ENCODE measurements around the gene HSD17B1.
"Not testable (repeated sequence)": the region's sequence is repeated elsewhere in the genome, so short reads cannot be mapped to it uniquely, and the experiment has no call there.

Gene HSD17B1

DNA sequence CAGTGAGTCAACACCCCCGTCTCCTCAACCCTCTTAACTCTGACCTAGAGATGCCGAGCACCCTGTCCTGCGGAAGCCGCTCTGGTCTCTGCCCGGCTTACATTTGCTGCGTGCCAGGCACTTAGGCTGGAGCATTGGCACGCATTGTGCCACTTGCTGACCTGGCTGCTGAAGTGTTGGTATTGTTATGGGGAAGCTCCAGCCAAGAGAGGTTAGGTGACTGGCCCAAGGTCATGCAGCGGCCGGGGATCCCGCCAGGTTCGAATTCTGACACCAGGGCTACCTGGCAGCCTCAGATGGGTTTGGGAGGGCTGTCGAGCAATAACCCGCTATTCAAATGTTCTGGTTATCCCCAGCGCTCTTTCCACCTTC lies 5.0 kb upstream of the HSD17B1 start:
- no peak for DNase-seq

GRCh38 chr17:42548070-42548837 lies 4.5 kb upstream of the HSD17B1 start:
- peak; percentile 81 for DNase-seq

DNA sequence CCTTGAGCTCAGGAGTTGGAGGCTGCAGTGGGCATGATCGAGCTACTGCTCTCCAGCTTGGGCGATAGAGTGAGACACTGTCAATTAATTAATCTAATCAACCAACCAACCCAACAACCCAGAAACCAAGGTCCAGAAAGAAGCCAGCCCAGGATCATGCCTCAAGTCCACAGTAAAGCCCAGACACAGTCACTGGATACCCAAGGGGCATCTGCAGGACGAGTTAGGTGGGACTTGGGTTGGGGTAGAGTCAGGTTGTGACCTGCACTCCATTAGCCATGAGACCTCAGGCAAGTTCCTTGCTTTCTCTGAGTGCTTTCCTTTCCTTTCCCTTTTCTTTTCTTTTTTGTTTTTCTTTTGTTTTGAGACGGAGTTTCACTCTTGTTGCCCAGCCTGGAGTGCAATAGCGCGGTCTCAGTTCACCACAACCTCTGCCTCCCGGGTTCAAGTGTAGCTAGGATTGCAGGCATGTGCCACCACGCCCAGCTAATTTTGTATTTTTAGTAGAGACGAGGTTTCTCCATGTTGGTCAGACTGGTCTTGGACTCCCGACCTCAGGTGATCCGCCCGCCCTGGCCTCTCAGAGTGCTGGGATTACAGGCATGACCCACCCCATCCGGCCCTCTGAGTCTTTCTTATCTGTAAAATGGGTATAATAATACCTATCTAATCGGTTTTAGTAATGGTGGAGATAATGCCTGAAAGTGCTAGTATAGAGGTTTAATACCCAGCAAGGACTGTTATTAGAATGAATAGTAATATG lies 3.5 kb upstream of the HSD17B1 start:
- DNase-seq, result no peak

DNA sequence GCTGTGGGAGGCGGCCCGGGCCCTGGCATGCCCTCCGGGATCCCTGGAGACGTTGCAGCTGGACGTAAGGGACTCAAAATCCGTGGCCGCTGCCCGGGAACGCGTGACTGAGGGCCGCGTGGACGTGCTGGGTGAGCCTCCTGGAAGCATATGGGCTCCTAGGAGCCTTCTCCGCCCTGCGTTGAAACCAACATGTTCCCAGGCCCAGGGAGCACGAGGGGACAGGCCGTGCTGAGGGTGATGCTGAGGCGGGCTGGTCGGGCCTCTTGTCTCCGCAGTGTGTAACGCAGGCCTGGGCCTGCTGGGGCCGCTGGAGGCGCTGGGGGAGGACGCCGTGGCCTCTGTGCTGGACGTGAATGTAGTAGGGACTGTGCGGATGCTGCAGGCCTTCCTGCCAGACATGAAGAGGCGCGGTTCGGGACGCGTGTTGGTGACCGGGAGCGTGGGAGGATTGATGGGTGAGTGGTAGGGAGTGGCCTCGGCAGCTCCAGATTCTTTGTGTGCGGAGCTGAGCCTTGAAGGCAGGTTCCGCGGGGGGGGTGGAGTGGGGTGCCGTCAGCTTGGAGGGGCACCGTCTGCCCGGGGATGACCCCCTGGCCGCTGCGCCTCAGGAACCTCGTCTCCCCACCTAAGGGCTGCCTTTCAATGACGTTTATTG lies 567 bp downstream of the HSD17B1 start:
- peak; percentile 46 for DNase-seq

- peak; percentile 18 for DNase-seq
These were observed 1.1 kb downstream of the HSD17B1 start for GRCh38 chr17:42553866-42554249.

- peak; percentile 88 for DNase-seq
These were observed 1.8 kb downstream of the HSD17B1 start for GRCh38 chr17:42554250-42555121.

GRCh38 chr17:42555122-42555622 lies 2.4 kb downstream of the HSD17B1 start:
- DNase-seq, result peak; percentile 20

- DNase-seq, result not testable (repeated sequence)
These were observed 3.4 kb downstream of the HSD17B1 start for GRCh38 chr17:42555961-42556617.

GRCh38 chr17:42559075-42559474 lies 6.4 kb downstream of the HSD17B1 start:
- DNase-seq, result no peak

- no peak for DNase-seq
These were observed 7.5 kb downstream of the HSD17B1 start for GRCh38 chr17:42560246-42560645.

DNA sequence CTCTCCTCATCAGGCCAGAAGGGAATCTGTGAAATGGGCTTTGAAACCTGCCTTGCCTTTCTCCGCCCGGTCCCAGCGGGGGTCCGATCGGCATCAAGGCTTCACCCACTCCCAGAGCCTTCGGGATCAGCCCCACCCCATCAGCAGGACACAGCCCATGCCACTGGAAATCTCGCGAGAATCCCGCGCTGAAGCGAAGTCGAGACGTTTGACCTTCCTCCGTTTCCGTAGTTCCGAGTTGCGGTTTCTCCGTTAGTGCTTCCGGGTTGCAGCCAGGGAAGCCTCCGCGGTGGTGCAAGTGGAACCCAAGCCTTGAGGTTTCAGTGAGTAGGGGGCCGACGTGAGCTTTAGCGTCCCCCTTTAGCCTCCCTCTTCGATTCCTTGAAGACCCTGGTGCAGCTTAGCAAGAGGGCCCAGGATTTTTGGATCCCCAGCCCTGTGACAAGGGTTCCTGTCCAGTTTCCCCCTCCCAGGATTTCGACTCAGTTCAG lies 9.2 kb downstream of the HSD17B1 start, which contains the start of gene COASY:
Gene COASY (plus strand): TSS at position 252 of the 491 bp plus-strand sequence. CDS start 475 bp downstream, outside the sequence.
- peak; percentile 84 for DNase-seq

DNA sequence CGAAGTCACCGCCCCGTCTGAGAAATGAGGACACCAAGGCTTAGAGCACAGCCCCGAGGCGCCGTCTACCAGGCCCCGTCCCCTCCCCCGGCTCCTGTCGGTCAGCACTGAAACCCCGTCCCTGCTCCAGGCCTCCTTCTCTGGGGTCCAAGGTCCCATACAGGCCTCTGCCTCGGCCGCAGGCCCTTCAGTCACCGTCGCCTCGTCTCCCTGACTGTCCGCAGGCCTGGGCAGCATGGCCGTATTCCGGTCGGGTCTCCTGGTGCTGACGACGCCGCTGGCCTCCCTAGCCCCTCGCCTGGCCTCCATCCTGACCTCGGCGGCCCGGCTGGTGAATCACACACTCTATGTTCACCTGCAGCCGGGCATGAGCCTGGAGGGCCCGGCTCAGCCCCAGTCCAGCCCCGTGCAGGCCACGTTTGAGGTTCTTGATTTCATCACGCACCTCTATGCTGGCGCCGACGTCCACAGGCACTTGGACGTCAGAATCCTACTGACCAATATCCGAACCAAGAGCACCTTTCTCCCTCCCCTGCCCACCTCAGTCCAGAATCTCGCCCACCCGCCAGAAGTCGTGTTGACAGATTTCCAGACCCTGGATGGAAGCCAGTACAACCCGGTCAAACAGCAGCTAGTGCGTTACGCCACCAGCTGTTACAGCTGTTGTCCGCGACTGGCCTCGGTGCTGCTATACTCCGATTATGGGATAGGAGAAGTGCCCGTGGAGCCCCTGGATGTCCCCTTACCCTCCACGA lies 9.8 kb downstream of the HSD17B1 start:
- DNase-seq, result no peak

DNA sequence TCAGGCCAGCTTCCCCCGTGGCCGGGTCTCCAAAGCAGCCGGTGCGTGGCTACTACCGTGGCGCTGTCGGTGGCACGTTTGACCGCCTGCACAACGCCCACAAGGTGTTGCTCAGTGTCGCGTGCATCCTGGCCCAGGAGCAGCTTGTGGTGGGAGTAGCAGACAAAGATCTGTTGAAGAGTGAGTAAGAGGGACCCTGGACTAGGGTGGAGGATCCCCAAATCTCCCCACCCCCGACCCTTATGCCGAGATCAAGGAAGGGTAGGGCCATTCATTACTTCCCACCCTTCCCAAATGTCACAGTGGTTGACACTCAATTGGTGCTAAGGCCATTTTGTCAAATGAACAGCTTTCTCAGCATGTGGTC lies 10.4 kb downstream of the HSD17B1 start:
- DNase-seq, result no peak

DNA sequence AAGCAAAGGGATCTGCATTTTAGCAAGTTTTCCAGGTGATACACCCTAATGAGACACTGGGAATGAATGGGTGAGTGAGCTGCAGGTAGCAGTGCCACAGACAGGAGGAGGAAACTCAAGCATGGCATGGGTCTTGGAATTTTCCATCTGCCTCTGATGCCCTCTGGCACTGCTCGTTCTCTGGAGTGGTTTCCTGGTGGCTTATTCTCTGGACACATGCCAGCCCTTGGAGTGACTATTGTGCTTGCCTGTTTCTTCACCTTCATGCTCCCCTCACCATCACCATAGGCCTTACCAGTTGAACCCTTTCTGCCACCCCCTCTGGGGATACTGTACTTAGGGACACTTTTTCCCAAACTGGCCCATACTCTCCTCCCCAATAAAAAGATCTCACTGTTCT lies 10.8 kb downstream of the HSD17B1 start:
- no peak for DNase-seq

DNA sequence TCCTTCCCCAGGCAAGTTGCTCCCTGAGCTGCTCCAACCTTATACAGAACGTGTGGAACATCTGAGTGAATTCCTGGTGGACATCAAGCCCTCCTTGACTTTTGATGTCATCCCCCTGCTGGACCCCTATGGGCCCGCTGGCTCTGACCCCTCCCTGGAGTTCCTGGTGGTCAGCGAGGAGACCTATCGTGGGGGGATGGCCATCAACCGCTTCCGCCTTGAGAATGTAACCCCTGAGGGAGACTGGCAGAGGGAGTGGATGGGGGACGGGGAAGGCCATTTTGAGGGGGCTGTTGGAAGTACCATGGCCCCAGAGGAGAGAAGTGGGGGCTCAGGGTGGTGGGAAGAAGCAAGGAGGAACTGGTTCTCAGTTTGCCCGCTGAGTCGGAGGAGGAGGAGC lies 11.2 kb downstream of the HSD17B1 start:
- no peak for DNase-seq

- DNase-seq, result no peak
These were observed 12.2 kb downstream of the HSD17B1 start for GRCh38 chr17:42564815-42565522.

DNA sequence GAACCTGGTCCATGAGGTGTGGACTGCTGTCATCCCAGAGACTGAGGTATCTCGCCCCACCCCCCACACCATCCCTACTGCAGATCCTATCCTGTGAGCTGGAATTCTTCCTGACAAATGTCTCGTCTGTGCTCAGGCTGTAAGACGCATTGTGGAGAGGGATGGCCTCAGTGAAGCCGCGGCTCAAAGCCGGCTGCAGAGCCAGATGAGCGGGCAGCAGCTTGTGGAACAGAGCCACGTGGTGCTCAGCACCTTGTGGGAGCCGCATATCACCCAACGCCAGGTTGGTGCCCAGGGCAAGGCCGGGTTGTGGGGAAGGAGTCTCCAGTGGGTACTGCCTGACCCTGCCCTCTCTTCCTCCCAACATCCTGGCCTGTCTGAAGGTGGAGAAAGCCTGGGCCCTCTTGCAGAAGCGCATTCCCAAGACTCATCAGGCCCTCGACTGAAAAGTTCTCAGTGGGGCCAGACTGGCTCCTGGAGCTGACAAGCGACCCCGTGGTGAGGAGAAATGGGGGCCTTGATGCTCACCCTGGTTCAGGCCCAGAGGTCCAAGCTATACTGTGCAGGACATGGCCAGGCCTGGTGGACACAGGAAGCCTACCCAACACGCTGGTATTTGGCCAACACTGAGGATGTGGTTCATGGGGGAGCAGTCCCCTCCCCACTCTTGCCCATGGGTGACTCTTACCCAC lies 12.9 kb downstream of the HSD17B1 start:
- no peak for DNase-seq

DNA sequence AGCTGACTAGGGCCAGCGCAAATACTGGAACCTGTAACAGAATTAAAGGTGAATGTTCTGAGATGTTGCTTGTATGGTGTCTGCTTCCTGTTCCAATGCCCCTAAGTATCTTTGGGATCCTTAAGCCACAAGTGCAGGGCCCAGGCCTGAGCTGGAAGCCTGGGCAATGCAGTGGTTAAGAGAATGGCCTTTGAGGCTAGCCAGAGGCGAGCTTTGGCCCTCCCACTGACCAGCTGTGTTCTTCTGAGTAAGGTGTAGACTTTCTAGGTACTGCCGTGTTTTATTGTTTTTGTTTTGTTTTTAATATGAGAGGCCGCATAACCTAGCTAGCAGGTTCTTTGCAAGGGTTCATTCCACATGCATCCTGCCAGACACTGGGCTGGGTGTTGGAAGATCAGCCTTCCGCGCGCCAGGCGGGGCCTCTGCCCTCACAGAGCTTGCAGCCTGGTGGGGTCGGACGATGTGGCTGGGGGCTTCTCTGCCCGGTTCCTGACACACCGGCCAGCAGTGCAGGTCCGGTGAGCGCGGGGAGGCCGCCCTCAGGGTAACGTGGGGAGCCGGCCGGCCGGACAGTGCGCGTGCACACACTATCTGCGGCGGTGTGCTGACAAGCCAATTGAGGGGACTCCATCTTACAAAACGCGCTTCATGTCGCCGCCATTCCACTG lies 13.6 kb downstream of the HSD17B1 start:
- DNase-seq, result no peak

Data from right kidney (tissue), 1 donor.